ENCODE measurements around the gene EXOSC10.

The EXOSC10 gene

DNA sequence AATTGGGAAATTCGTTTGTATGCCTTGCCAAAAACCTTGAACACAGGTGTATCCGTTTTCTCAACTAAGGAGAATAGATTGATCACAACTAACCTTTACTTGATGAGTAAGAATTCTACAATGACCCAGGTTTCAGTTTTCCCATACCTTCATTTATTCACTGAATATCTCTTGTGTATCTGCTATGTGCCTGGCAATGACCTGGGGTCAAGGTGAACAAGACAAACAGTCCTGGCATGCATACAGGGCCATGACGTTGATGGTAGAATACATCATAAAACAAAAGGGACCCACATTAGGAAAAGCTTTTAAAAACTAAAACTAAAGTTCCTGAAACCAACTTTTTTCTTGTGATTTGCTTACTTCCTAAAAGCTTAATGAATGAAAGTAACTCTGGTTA is 32.1 kb upstream of the EXOSC10 start:
- no peak overlapping the region for H3K4me3 ChIP-seq (ENCODE audit: control insufficient read depth, low read depth, low read length)
- DNase-seq (ENCODE audit: low read depth), result no peak
- TF ChIP-seq, protein P1, sequence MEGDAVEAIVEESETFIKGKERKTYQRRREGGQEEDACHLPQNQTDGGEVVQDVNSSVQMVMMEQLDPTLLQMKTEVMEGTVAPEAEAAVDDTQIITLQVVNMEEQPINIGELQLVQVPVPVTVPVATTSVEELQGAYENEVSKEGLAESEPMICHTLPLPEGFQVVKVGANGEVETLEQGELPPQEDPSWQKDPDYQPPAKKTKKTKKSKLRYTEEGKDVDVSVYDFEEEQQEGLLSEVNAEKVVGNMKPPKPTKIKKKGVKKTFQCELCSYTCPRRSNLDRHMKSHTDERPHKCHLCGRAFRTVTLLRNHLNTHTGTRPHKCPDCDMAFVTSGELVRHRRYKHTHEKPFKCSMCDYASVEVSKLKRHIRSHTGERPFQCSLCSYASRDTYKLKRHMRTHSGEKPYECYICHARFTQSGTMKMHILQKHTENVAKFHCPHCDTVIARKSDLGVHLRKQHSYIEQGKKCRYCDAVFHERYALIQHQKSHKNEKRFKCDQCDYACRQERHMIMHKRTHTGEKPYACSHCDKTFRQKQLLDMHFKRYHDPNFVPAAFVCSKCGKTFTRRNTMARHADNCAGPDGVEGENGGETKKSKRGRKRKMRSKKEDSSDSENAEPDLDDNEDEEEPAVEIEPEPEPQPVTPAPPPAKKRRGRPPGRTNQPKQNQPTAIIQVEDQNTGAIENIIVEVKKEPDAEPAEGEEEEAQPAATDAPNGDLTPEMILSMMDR (conservative IDR thresholded peaks at IDR 0.05; ENCODE audit: control insufficient read depth, insufficient read depth, low read depth, low read length), result no peak

DNA sequence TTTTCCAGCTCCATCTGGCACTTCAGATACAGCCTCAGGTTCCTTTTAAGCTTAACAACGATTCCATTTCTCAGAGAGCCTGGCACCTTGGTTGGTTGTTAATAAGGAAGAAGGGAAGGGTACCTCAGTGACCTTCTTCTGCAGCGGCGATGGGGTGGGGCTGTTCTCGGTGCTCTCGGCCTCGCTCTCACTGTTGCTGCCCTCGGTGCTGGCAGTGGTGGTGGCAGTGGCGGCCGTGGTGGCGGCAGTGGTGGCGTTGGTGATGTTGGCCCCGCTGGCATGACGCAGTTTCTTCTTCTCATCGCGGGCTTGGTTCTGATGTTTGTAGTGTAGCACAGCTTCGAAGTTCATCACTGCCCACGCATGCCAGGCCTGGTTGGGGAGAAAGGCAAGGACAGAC is 30.7 kb upstream of the EXOSC10 start:
- TF ChIP-seq, protein P1 (conservative IDR thresholded peaks at IDR 0.05; ENCODE audit: control insufficient read depth, insufficient read depth, low read depth, low read length), result no peak
- H3K4me3 ChIP-seq (ENCODE audit: control insufficient read depth, low read depth, low read length), result no peak overlapping the region
- DNase-seq (ENCODE audit: low read depth), result no peak

DNA sequence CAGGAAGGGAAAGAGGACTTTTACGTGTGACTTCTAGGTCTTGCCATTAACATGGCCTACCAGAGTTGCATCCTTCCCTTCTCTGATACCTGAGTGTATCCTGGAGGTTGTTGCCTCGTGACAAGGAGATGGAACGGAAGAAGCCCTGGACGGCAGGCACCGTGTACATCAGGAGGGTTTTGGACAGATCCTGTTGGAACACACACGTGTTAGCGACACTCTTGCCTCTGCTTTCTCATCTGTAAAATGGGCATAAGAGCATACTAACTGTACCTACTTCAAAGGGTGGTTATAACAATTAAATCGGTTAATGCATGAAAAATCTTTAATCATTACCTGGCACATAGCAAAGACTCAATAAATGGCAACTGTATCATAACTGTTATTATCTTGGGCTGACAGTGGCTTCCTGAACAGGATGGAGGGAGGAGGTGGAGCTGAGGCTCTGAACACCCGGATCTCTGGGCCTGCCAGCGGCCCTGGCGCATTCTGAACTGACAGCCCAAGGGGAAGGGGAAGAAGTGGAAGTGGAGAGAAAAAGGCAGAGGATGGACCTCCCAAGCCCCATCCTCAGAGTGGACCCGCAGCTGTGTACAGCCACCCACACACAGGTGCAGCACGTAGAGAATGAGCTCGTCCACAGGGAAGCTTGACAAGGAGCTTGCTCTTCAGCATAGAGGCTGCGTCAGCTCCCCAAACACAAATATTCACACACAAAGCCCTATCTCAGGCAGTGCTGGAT is 30.2 kb upstream of the EXOSC10 start:
- DNase-seq (ENCODE audit: low read depth), result no peak
- H3K4me3 ChIP-seq (ENCODE audit: control insufficient read depth, low read depth, low read length), result no peak overlapping the region
- TF ChIP-seq, protein P1 (conservative IDR thresholded peaks at IDR 0.05; ENCODE audit: control insufficient read depth, insufficient read depth, low read depth, low read length), result no peak

DNA sequence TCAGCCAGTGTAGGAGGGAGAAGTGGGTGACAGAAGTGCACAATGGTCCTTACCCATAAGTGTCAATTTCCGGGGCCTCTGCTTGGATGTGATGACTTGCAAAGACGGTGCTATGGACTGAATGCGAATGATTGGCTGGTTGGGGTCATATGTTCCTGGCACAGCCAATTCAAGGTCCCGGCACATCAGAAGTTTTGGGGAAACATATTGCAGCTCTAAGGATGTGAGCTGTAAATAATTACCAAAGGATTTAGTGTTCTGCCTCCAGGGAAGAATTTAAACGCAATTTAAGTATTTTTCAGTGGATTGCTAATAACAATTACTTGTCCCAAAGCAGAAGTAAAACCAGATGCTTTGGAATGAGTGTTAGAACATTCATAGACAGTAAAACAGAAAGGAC is 26.9 kb upstream of the EXOSC10 start:
- no peak for DNase-seq (ENCODE audit: low read depth)
- TF ChIP-seq, protein P1 (conservative IDR thresholded peaks at IDR 0.05; ENCODE audit: control insufficient read depth, insufficient read depth, low read depth, low read length), result no peak
- no peak overlapping the region for H3K4me3 ChIP-seq (ENCODE audit: control insufficient read depth, low read depth, low read length)

DNA sequence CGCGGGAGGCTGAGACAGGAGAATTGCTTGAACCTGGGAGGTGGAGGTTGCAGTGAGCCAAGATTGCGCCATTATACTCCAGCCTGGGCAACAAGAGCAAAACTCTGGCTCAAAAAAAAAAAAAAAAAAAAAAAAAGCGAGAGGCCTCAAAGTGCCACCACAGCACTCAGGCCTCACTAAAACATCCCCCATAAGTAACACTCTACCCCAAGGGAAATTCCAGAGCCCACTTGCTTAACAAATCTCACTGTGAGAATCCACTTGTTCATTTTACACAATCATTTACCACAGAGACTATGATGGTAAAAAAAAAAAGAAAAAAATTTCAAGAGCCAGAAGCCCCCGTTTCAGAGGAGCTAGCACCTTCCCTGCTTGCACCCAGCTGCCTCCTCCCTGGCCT is 26.3 kb upstream of the EXOSC10 start:
- DNase-seq (ENCODE audit: low read depth), result no peak
- no peak overlapping the region for H3K4me3 ChIP-seq (ENCODE audit: control insufficient read depth, low read depth, low read length)
- TF ChIP-seq, protein P1 (conservative IDR thresholded peaks at IDR 0.05; ENCODE audit: control insufficient read depth, insufficient read depth, low read depth, low read length), result no peak

DNA sequence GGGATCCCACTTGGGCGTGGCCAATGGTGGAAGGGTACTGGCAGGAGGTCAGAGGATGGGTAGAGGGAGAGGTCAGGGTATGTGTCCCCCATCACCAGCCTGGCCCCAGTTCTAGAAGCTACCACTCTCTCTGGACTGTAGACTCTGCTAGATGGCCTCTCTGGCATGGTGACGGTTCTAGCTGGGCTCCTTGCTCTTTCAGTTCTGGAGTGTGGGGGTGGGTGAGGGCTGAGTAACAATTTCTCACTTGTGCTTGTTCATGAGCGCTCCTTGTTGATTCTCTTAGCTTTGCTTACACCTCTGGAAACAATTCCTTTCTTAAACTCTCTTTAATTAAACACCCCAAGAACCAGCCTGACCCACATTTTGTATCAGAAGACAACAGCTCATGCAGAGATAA is 25.3 kb upstream of the EXOSC10 start:
- no peak overlapping the region for H3K4me3 ChIP-seq (ENCODE audit: control insufficient read depth, low read depth, low read length)
- TF ChIP-seq, protein P1 (conservative IDR thresholded peaks at IDR 0.05; ENCODE audit: control insufficient read depth, insufficient read depth, low read depth, low read length), result no peak
- no peak for DNase-seq (ENCODE audit: low read depth)

All from fibroblast of mammary gland (primary cell).